Fibroblast of lung (primary cell): ENCODE results near the gene PGD. TPM values are rescaled to one million over a fixed set of nuclear protein-coding genes. Genes with fewer than 3 reads are reported as not detected.
"Not testable (repeated sequence)": the region's sequence is repeated elsewhere in the genome, so short reads cannot be mapped to it uniquely, and the experiment has no call there.

Source experiments
- DNase-seq, 2 donors: peaks; one replicate each; pipeline versions ENCODE4 v3.0.0 to v3.0.0-alpha.2; 2010; ENCODE audit warnings: low read depth in 2 of 2
- H2AFZ ChIP-seq: 2 replicates; pipeline ENCODE4 v1.5.1; 2012; ENCODE audit warnings: low read length, control low read depth, inconsistent platforms
- H3K27ac ChIP-seq: 2 replicates; pipeline ENCODE4 v1.5.1; 2011; ENCODE audit warnings: low read length, control low read depth; ENCODE audit not compliant: insufficient read depth
- H3K27me3 ChIP-seq: 2 replicates; pipeline ENCODE4 v1.5.1; 2011; ENCODE audit warnings: mild to moderate bottlenecking, low read length; ENCODE audit not compliant: control insufficient read depth, insufficient read depth
- H3K36me3 ChIP-seq: 2 replicates; pipeline ENCODE4 v1.5.1; 2011; ENCODE audit warnings: low read length; ENCODE audit not compliant: control insufficient read depth, insufficient read depth
- H3K4me1 ChIP-seq: 2 replicates; pipeline ENCODE4 v1.5.1; 2011; ENCODE audit warnings: low read length; ENCODE audit not compliant: control insufficient read depth, insufficient read depth; ENCODE audit errors: extremely low read depth
- H3K4me2 ChIP-seq: 2 replicates; pipeline ENCODE4 v1.5.1; 2011; ENCODE audit warnings: low read length, control low read depth; ENCODE audit not compliant: insufficient read depth; ENCODE audit errors: extremely low read depth
- H3K4me3 ChIP-seq, 4 experiments: fragments of 200-600 bp in 1 of 4; sonication (generic) in 1 of 4; replicated peaks in 1 of 4; 2 replicates each; pipeline ENCODE4 v1.5.1; 2011 to 2016; ENCODE audit warnings: low read length in 4 of 4, low read depth in 3 of 4, mild to moderate bottlenecking in 3 of 4, control low read depth in 2 of 4, inconsistent platforms in 1 of 4, mixed read lengths in 1 of 4; ENCODE audit not compliant: insufficient read depth in 1 of 4; ENCODE audit errors: control extremely low read depth in 1 of 4
- H3K79me2 ChIP-seq: 2 replicates; pipeline ENCODE4 v1.5.1; 2012; ENCODE audit warnings: mild to moderate bottlenecking, low read length, inconsistent platforms; ENCODE audit not compliant: control insufficient read depth, insufficient read depth
- H3K9ac ChIP-seq: 2 replicates; pipeline ENCODE4 v1.5.1; 2011; ENCODE audit warnings: mild to moderate bottlenecking, low read length, control low read depth; ENCODE audit not compliant: insufficient read depth
- H3K9me3 ChIP-seq: 2 replicates; pipeline ENCODE4 v1.5.1; 2012; ENCODE audit warnings: low read depth, low read length; ENCODE audit not compliant: control insufficient read depth, insufficient read depth
- H4K20me1 ChIP-seq: 2 replicates; pipeline ENCODE4 v1.5.1; 2011; ENCODE audit warnings: low read length; ENCODE audit not compliant: control insufficient read depth, insufficient read depth; ENCODE audit errors: extremely low read depth
- CTCF ChIP-seq, 2 donors: IDR thresholded peaks in 1 of 2; conservative IDR thresholded peaks in 1 of 2; 1 replicate in 1 of 2; 2 replicates in 1 of 2; pipeline ENCODE4 v1.5.1; 2011 to 2012; ENCODE audit warnings: low read length in 2 of 2, control low read depth in 1 of 2, inconsistent platforms in 1 of 2, low read depth in 1 of 2, mild to moderate bottlenecking in 1 of 2
- EZH2 ChIP-seq: IDR thresholded peaks from 2 replicates; pipeline ENCODE4 v1.5.1; 2012; ENCODE audit warnings: low read length, control low read depth, mild to moderate bottlenecking; ENCODE audit errors: missing control alignments
- polyA plus RNA-seq, 2 donors: library from polyadenylated mRNA; depleted of rRNA in 1 of 2; stranded (reverse) in 1 of 2; unstranded in 1 of 2; fragments of >200 nt; gene quantifications; 2 replicates each; pipeline ENCODE4 v1.2.1, GENCODE V29; 2011 to 2012; ENCODE audit warnings: missing spikeins in 1 of 2
- total RNA-seq: library from RNA; depleted of rRNA; stranded (reverse); fragments of >200 nt; gene quantifications from 2 replicates; pipeline ENCODE4 v1.2.1, GENCODE V29; 2014

PGD gene
- total and polyA plus RNA-seq, 2 donors (not counting 1 experiment from before 2014, with no cell fraction given) = 121 to 135 TPM

- Histone ChIP-seq H3K4me1 (no peaks in the 10 kb centered on the region), H4K20me1 (no peaks in the 10 kb centered on the region), H3K4me3 (no peak overlapping the region), H3K27ac (no peak overlapping the region), H3K36me3 (peaks cover 2% of the 10 kb centered on the region), H3K79me2 (no peaks in the 10 kb centered on the region), H3K4me2 (no peak overlapping the region), H3K27me3 (no peaks in the 10 kb centered on the region), H3K9ac (no peak overlapping the region), H2AFZ (no peak overlapping the region), H3K9me3 (no peaks in the 10 kb centered on the region)
- no peak for DNase-seq
- TF ChIP-seq EZH2 (no peak), CTCF (conservative IDR thresholded peaks at IDR 0.05 in 1 of 2, IDR thresholded peaks at IDR 0.05 in 1 of 2; ENCODE audit: low read depth in 1 of 2, low read length in 2 of 2) (no peak)
These were observed 25.8 kb downstream of the PGD start for GRCh38 chr1:10424651-10425050.

- H3K36me3 ChIP-seq, H3K4me2 ChIP-seq, H3K27me3 ChIP-seq, H3K4me3 ChIP-seq, H4K20me1 ChIP-seq, H3K9me3 ChIP-seq, H3K4me1 ChIP-seq, H3K9ac ChIP-seq, H2AFZ ChIP-seq, H3K79me2 ChIP-seq, DNase-seq, H3K27ac ChIP-seq: not testable (repeated sequence)
These were observed 27.1 kb downstream of the PGD start for GRCh38 chr1:10425826-10426534.

- not testable (repeated sequence) for H3K79me2 ChIP-seq, H4K20me1 ChIP-seq, H3K27ac ChIP-seq, H2AFZ ChIP-seq, H3K36me3 ChIP-seq, DNase-seq, H3K27me3 ChIP-seq, H3K4me3 ChIP-seq, H3K4me1 ChIP-seq, H3K4me2 ChIP-seq, H3K9ac ChIP-seq, H3K9me3 ChIP-seq
These were observed 27.6 kb downstream of the PGD start for GRCh38 chr1:10426535-10426848.

- Histone ChIP-seq H3K4me3 (no peak overlapping the region), H3K9me3 (no peaks in the 10 kb centered on the region), H3K4me2 (no peak overlapping the region), H3K27ac (no peak overlapping the region), H3K79me2 (peaks cover 2% of the 10 kb centered on the region), H4K20me1 (no peaks in the 10 kb centered on the region), H3K9ac (no peak overlapping the region), H3K36me3 (no peaks in the 10 kb centered on the region), H2AFZ (no peak overlapping the region), H3K4me1 (peaks cover 2% of the 10 kb centered on the region), H3K27me3 (no peaks in the 10 kb centered on the region)
- no peak for TF ChIP-seq EZH2
- TF ChIP-seq CTCF (conservative IDR thresholded peaks at IDR 0.05 in 1 of 2, IDR thresholded peaks at IDR 0.05 in 1 of 2; ENCODE audit: low read depth in 1 of 2, low read length in 2 of 2) = no peak
- no peak for DNase-seq
These were observed 30.1 kb downstream of the PGD start for GRCh38 chr1:10428984-10429383.
